ENCODE results near the gene GTF2F2.

DNA sequence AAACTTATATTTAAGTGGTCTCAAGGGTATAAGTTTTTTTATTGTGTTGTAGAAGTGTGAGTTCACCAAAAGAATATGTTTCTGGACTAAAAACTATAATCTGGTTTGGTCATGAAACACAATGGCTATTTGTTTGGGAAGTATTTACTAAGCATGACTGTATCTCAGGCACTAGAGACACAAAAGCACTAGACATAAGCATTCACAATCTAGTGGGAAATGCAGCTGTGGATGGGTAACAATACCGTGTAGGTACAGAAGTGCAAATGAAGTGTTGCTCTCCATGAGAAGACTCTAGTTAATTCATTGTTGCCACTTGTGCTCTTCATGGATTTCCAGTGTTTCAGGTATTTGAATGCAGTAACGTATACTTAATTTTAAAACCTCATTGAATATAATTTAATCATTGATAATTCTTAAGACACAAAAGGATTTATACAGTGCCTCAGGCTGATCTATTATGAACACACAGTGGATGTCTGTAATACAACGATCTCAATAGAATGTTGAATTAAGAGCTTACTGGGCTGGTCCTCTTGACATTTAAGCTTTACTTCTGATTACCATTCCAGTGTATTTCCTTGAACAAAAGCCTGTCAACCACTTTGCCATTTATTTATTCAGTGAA, 169.7 kb downstream of the GTF2F2 start:
- TF ChIP-seq, protein P1, sequence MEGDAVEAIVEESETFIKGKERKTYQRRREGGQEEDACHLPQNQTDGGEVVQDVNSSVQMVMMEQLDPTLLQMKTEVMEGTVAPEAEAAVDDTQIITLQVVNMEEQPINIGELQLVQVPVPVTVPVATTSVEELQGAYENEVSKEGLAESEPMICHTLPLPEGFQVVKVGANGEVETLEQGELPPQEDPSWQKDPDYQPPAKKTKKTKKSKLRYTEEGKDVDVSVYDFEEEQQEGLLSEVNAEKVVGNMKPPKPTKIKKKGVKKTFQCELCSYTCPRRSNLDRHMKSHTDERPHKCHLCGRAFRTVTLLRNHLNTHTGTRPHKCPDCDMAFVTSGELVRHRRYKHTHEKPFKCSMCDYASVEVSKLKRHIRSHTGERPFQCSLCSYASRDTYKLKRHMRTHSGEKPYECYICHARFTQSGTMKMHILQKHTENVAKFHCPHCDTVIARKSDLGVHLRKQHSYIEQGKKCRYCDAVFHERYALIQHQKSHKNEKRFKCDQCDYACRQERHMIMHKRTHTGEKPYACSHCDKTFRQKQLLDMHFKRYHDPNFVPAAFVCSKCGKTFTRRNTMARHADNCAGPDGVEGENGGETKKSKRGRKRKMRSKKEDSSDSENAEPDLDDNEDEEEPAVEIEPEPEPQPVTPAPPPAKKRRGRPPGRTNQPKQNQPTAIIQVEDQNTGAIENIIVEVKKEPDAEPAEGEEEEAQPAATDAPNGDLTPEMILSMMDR (IDR thresholded peaks at IDR 0.05 in 8 of 11, conservative IDR thresholded peaks at IDR 0.05 in 3 of 11): no peak
- no peak for TF ChIP-seq POLR2A (IDR thresholded peaks at IDR 0.05)
- TF ChIP-seq POLR2AphosphoS5 (IDR thresholded peaks at IDR 0.05): no peak

Data from spleen (tissue), 7 donors.